IMR-90 (cell line): ENCODE measurements around the gene MOV10. TPM values are rescaled to one million over a fixed set of nuclear protein-coding genes. Genes with fewer than 3 reads are reported as not detected.

ENCODE experiments used
- ATAC-seq: fragments of 200-7000 bp; cut with Tn5 transposase; 2 replicates; pipeline ENCODE4 v1.9.1; 2020; ENCODE audit warnings: low read depth, mild to moderate bottlenecking, moderate library complexity
- BruUV-seq: library from RNA; stranded (reverse); fragments of 400-500 nt; replicated peaks from 2 replicates; lab custom pipeline; 2021; lab: Mats Ljungman, UMichigan
- CTCF ChIA-PET: fragments of 300-600 bp; formaldehyde crosslinking; extraction: SDS; loops from one replicate; lab custom pipeline; 2021; ENCODE audit warnings: antibody characterized with exemption; lab: Yijun Ruan, JAX
- POLR2A ChIA-PET: fragments of 300-600 bp; sonication (Branson Sonifier 250); formaldehyde crosslinking; loops from one replicate; lab custom pipeline; 2022; ENCODE audit warnings: antibody characterized with exemption; ENCODE audit not compliant: unreplicated experiment; lab: Charles Lee
- DNase-seq: peaks from one replicate; pipeline ENCODE4 v3.0.0; 2013
- H2AFZ ChIP-seq: replicated peaks from 2 replicates; pipeline ENCODE3; 2013; ENCODE audit warnings: low read length, mild to moderate bottlenecking; ENCODE audit not compliant: poor library complexity
- H2AK5ac ChIP-seq: 2 replicates; pipeline ENCODE4 v1.6.1; 2013; ENCODE audit warnings: low read depth, low read length, inconsistent platforms
- H2AK9ac ChIP-seq: replicated peaks from 2 replicates; pipeline ENCODE3; 2013; ENCODE audit warnings: mild to moderate bottlenecking, low read depth, low read length, moderate library complexity; ENCODE audit not compliant: poor library complexity
- H2BK120ac ChIP-seq: 2 replicates; pipeline ENCODE4 v1.6.1; 2013; ENCODE audit warnings: low read depth, low read length, inconsistent platforms
- H2BK15ac ChIP-seq: 3 replicates; pipeline ENCODE4 v1.6.1; 2013; ENCODE audit warnings: low read depth, low read length, inconsistent platforms
- H2BK20ac ChIP-seq: 2 replicates; pipeline ENCODE4 v1.6.1; 2013; ENCODE audit warnings: low read depth, mild to moderate bottlenecking, inconsistent platforms, low read length, moderate library complexity
- H2BK5ac ChIP-seq: 2 replicates; pipeline ENCODE4 v1.6.1; 2013; ENCODE audit warnings: mild to moderate bottlenecking, low read depth, low read length, inconsistent platforms; ENCODE audit not compliant: poor library complexity, severe bottlenecking
- H3K14ac ChIP-seq: replicated peaks from 2 replicates; pipeline ENCODE4 v1.6.1; 2013; ENCODE audit warnings: low read depth, low read length, inconsistent platforms
- H3K18ac ChIP-seq: 2 replicates; pipeline ENCODE4 v1.6.1; 2013; ENCODE audit warnings: low read depth, low read length, control low read depth
- H3K23ac ChIP-seq: 2 replicates; pipeline ENCODE4 v1.6.1; 2013; ENCODE audit warnings: low read depth, low read length, inconsistent platforms
- H3K27ac ChIP-seq: 2 replicates; pipeline ENCODE4 v1.5.1; 2013; ENCODE audit warnings: mild to moderate bottlenecking, control low read depth, low read length; ENCODE audit not compliant: insufficient read depth
- H3K27me3 ChIP-seq: 2 replicates; pipeline ENCODE4 v1.6.1; 2013; ENCODE audit warnings: low read length; ENCODE audit not compliant: control insufficient read depth, insufficient read depth
- H3K36me3 ChIP-seq: 2 replicates; pipeline ENCODE4 v1.6.1; 2013; ENCODE audit warnings: low read length, mixed read lengths; ENCODE audit not compliant: control insufficient read depth, insufficient read depth
- H3K4ac ChIP-seq: 2 replicates; pipeline ENCODE4 v1.6.1; 2013; ENCODE audit warnings: low read depth, low read length, inconsistent platforms
- H3K4me1 ChIP-seq: 2 replicates; pipeline ENCODE4 v1.6.1; 2013; ENCODE audit warnings: low read length, mixed read lengths; ENCODE audit not compliant: control insufficient read depth, insufficient read depth
- H3K4me2 ChIP-seq: 2 replicates; pipeline ENCODE4 v1.6.1; 2013; ENCODE audit warnings: low read depth, mild to moderate bottlenecking, control low read depth, low read length, moderate library complexity
- H3K4me3 ChIP-seq: 2 replicates; pipeline ENCODE4 v1.5.1; 2013; ENCODE audit warnings: low read depth, mild to moderate bottlenecking, control low read depth, low read length, moderate library complexity; ENCODE audit not compliant: insufficient read depth
- H3K56ac ChIP-seq: 2 replicates; pipeline ENCODE4 v1.6.1; 2013; ENCODE audit warnings: low read length, inconsistent platforms; ENCODE audit not compliant: insufficient read depth; ENCODE audit errors: extremely low read depth
- H3K79me1 ChIP-seq, 2 experiments: 2 replicates each; pipeline ENCODE4 v1.6.1; 2013; ENCODE audit warnings: low read length in 2 of 2, inconsistent platforms in 1 of 2, low read depth in 1 of 2
- H3K9ac ChIP-seq: 2 replicates; pipeline ENCODE4 v1.6.1; 2013; ENCODE audit warnings: low read depth, low read length, control low read depth
- H3K9me1 ChIP-seq: 2 replicates; pipeline ENCODE4 v1.6.1; 2013; ENCODE audit warnings: low read length, inconsistent platforms; ENCODE audit not compliant: insufficient read depth
- H3K9me3 ChIP-seq: 2 replicates; pipeline ENCODE4 v1.6.1; 2013; ENCODE audit warnings: low read length; ENCODE audit not compliant: control insufficient read depth, insufficient read depth
- H4K20me1 ChIP-seq: 2 replicates; pipeline ENCODE4 v1.6.1; 2013; ENCODE audit warnings: low read length, inconsistent platforms; ENCODE audit not compliant: insufficient read depth
- H4K5ac ChIP-seq: 2 replicates; pipeline ENCODE4 v1.6.1; 2013; ENCODE audit warnings: mild to moderate bottlenecking, low read depth, low read length, control low read depth
- H4K8ac ChIP-seq, 2 experiments: 2 replicates each; pipeline ENCODE4 v1.6.1; 2013; ENCODE audit warnings: low read depth in 2 of 2, low read length in 2 of 2, control low read depth in 1 of 2, inconsistent platforms in 1 of 2
- H4K91ac ChIP-seq: 2 replicates; pipeline ENCODE4 v1.6.1; 2013; ENCODE audit warnings: low read depth, low read length, inconsistent platforms; ENCODE audit not compliant: insufficient read depth
- BHLHE40 ChIP-seq: fragments of 150-350 bp; IDR thresholded peaks from 2 replicates; pipeline ENCODE4 v1.6.1; 2016; ENCODE audit warnings: mild to moderate bottlenecking, low read depth, low read length
- CEBPB ChIP-seq: IDR thresholded peaks from 2 replicates; pipeline ENCODE4 v1.6.1; 2012; ENCODE audit warnings: low read depth, low read length, improper control_type of control experiment
- CHD1 ChIP-seq: IDR thresholded peaks from 2 replicates; pipeline ENCODE4 v1.6.1; 2012; ENCODE audit warnings: low read depth, low read length, improper control_type of control experiment
- ELK1 ChIP-seq: fragments of 150-350 bp; IDR thresholded peaks from 2 replicates; pipeline ENCODE4 v1.6.1; 2016; ENCODE audit warnings: low read depth, mild to moderate bottlenecking, low read length, moderate library complexity, borderline replicate concordance
- FOS ChIP-seq: fragments of 150-350 bp; IDR thresholded peaks from 2 replicates; pipeline ENCODE4 v1.6.1; 2016; ENCODE audit warnings: low read depth, low read length
- MAFK ChIP-seq: IDR thresholded peaks from 2 replicates; pipeline ENCODE4 v1.6.1; 2012; ENCODE audit warnings: low read depth, low read length, improper control_type of control experiment
- MAZ ChIP-seq: IDR thresholded peaks from 2 replicates; pipeline ENCODE4 v1.6.1; 2012; ENCODE audit warnings: low read depth, mild to moderate bottlenecking, low read length, improper control_type of control experiment, moderate library complexity, borderline replicate concordance
- NFE2L2 ChIP-seq: fragments of 150-350 bp; IDR thresholded peaks from 2 replicates; pipeline ENCODE4 v1.6.1; 2016; ENCODE audit warnings: low read depth, mild to moderate bottlenecking, low read length
- POLR2A ChIP-seq: IDR thresholded peaks from 2 replicates; pipeline ENCODE4 v1.6.1; 2012; ENCODE audit warnings: mild to moderate bottlenecking, low read depth, low read length
- RAD21 ChIP-seq: IDR thresholded peaks from 2 replicates; pipeline ENCODE4 v1.6.1; 2012; ENCODE audit warnings: low read length, improper control_type of control experiment
- RCOR1 ChIP-seq: IDR thresholded peaks from 2 replicates; pipeline ENCODE4 v1.6.1; 2012; ENCODE audit warnings: mild to moderate bottlenecking, low read length, improper control_type of control experiment; ENCODE audit not compliant: insufficient replicate concordance
- RFX5 ChIP-seq: IDR thresholded peaks from 2 replicates; pipeline ENCODE4 v1.8.0; 2012; ENCODE audit warnings: low read depth, mild to moderate bottlenecking, low read length, moderate library complexity
- SMC3 ChIP-seq: fragments of 150-350 bp; IDR thresholded peaks from 2 replicates; pipeline ENCODE4 v1.6.1; 2016; ENCODE audit warnings: low read depth, mild to moderate bottlenecking, antibody characterized with exemption, low read length, moderate library complexity
- WGBS, 2 experiments: methylation state at CpG; one replicate each; pipeline versions ENCODE4 v1.1.5 to v1.1.7; 2013; ENCODE audit warnings: missing lambda C conversion rate in 2 of 2; ENCODE audit not compliant: insufficient read length in 1 of 2; ENCODE audit errors: extremely low coverage in 2 of 2; 5-methylcytosine and 5-hydroxymethylcytosine counted together
- dilution Hi-C: fragments of 300-500 bp; cut with HindIII; formaldehyde crosslinking; loops from one replicate; pipeline ENCODE4 v1.14.3; 2018; ENCODE audit warnings: low sequenced_read_pairs; ENCODE audit not compliant: unreplicated experiment
- in situ Hi-C: fragments of 300-500 bp; cut with MboI; formaldehyde crosslinking; loops from 3 replicates; pipeline ENCODE4 v1.14.3; 2019; ENCODE audit warnings: low sequenced_read_pairs, inconsistent platforms, mixed read lengths
- intact Hi-C: fragments of 100-400 bp; cut with micrococcal nuclease; formaldehyde crosslinking; loops from 2 replicates; pipeline ENCODE4 v1.10.0; 2022
- polyA plus RNA-seq, 3 experiments: library from polyadenylated mRNA; depleted of rRNA; stranded (reverse); fragments of >200 nt; gene quantifications; 2 replicates each; pipeline ENCODE4 v1.2.3, GENCODE V29; 2012; ENCODE audit warnings: low replicate concordance in 1 of 3
- total RNA-seq: library from RNA; depleted of rRNA; stranded (reverse); fragments of >200 nt; gene quantifications from 2 replicates; pipeline ENCODE4 v1.2.3, GENCODE V29; 2012
- TF ChIP-seq, protein P1 (sequence below): fragments of 150-350 bp; IDR thresholded peaks from 2 replicates; pipeline ENCODE4 v1.6.1; 2017; ENCODE audit warnings: mild to moderate bottlenecking, antibody characterized with exemption, low read length, low read depth
- TF ChIP-seq, protein P2 (sequence below): conservative IDR thresholded peaks from 2 replicates; pipeline ENCODE4 v1.5.1; 2012; ENCODE audit warnings: mild to moderate bottlenecking, low read depth, low read length, improper control_type of control experiment

Gene MOV10
- total and polyA plus RNA-seq, 2 of the 4 experiments (the other 2 are of a cell fraction): 36.7 to 103 TPM

DNA sequence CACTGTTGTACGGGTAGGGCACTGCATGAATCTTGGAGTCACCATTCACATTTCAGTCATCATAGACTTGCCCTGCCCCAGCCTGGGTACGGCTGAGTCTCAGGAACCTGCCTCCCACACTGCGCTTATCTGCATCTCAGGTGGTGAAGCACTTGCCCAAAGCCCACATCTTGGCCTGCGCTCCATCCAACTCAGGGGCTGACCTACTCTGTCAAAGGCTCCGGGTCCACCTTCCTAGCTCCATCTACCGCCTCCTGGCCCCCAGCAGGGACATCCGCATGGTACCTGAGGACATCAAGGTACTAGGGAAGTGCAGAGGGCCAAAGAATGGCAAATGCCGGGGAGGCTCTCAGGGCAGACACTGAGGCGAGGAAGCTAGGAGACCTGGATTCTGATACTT is 20.8 kb downstream of the MOV10 start:
- H3K4me1 ChIP-seq: peaks cover 8% of the 10 kb centered on the region
- no peak overlapping the region for H3K23ac ChIP-seq
- DNase-seq (no peak), ATAC-seq (no peak)
- H2AK9ac ChIP-seq: peak overlapping the region; percentile 44
- no peak overlapping the region for H2BK5ac ChIP-seq
- H3K4me3 ChIP-seq: no peak overlapping the region
- peaks cover 3% of the 10 kb centered on the region for H4K20me1 ChIP-seq
- H2AFZ ChIP-seq: no peak overlapping the region
- no peaks in the 10 kb centered on the region for H3K9me3 ChIP-seq
- ChIA-PET CTCF (no interaction called here), POLR2A (no interaction called here)
- BruUV-seq: no TSS peak
- H3K56ac ChIP-seq: no peak overlapping the region
- H4K91ac ChIP-seq: no peak overlapping the region
- H3K27ac ChIP-seq: no peak overlapping the region
- peaks cover 7% of the 10 kb centered on the region; the same call in 1 of the 2 replicates for H3K9me1 ChIP-seq
- H3K18ac ChIP-seq: no peak overlapping the region
- 97% methylated on average over 5 of the region's 9 CpGs; no CpG with 5 or more reads in 1 of the 2 experiments for WGBS, 2 experiments
- TF ChIP-seq ELK1 (no peak), RAD21 (no peak), CEBPB (no peak), CHD1 (no peak), RCOR1 (no peak), POLR2A (no peak), NFE2L2 (no peak), MAFK (no peak), FOS (no peak), RFX5 (no peak), BHLHE40 (no peak), MAZ (no peak), SMC3 (no peak)
- TF ChIP-seq, protein P1, sequence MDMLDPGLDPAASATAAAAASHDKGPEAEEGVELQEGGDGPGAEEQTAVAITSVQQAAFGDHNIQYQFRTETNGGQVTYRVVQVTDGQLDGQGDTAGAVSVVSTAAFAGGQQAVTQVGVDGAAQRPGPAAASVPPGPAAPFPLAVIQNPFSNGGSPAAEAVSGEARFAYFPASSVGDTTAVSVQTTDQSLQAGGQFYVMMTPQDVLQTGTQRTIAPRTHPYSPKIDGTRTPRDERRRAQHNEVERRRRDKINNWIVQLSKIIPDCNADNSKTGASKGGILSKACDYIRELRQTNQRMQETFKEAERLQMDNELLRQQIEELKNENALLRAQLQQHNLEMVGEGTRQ: no peak
- TF ChIP-seq, protein P2, sequence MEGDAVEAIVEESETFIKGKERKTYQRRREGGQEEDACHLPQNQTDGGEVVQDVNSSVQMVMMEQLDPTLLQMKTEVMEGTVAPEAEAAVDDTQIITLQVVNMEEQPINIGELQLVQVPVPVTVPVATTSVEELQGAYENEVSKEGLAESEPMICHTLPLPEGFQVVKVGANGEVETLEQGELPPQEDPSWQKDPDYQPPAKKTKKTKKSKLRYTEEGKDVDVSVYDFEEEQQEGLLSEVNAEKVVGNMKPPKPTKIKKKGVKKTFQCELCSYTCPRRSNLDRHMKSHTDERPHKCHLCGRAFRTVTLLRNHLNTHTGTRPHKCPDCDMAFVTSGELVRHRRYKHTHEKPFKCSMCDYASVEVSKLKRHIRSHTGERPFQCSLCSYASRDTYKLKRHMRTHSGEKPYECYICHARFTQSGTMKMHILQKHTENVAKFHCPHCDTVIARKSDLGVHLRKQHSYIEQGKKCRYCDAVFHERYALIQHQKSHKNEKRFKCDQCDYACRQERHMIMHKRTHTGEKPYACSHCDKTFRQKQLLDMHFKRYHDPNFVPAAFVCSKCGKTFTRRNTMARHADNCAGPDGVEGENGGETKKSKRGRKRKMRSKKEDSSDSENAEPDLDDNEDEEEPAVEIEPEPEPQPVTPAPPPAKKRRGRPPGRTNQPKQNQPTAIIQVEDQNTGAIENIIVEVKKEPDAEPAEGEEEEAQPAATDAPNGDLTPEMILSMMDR: no peak
- no peak overlapping the region for H4K8ac ChIP-seq
- intact Hi-C loops (no loop called here), in situ Hi-C loops (no loop called here), dilution Hi-C loops (no loop called here)
- H2BK120ac ChIP-seq: no peak overlapping the region
- no peak overlapping the region for H3K4me2 ChIP-seq
- H2BK15ac ChIP-seq: no peak overlapping the region
- H3K14ac ChIP-seq: no peak overlapping the region
- H3K27me3 ChIP-seq: no peaks in the 10 kb centered on the region
- H4K5ac ChIP-seq: no peak overlapping the region
- H3K9ac ChIP-seq: no peak overlapping the region
- peaks cover 77% of the 10 kb centered on the region for H3K36me3 ChIP-seq
- no peak overlapping the region for H3K4ac ChIP-seq
- H3K79me1 ChIP-seq: peaks cover 3 to 27% of the 10 kb centered on the region in 2 experiments; a peak in 2 of 4 replicates
- H2BK20ac ChIP-seq: no peak overlapping the region
- no peak overlapping the region for H2AK5ac ChIP-seq
